Measurements from ENCODE around the gene IYD.
"Not testable (repeated sequence)": the region's sequence is repeated elsewhere in the genome, so short reads cannot be mapped to it uniquely, and the experiment has no call there.

Gene IYD

GRCh38 chr6:150352321-150353296 lies 16.2 kb upstream of the IYD start:
- DNase-seq, result no peak

GRCh38 chr6:150353445-150353844 lies 15.4 kb upstream of the IYD start:
- DNase-seq, result no peak

- DNase-seq, result no peak
Measured at GRCh38 chr6:150354754-150355571, 13.8 kb upstream of the IYD start.

GRCh38 chr6:150355932-150356331 lies 12.9 kb upstream of the IYD start:
- DNase-seq, result no peak

GRCh38 chr6:150361876-150362275 lies 6.9 kb upstream of the IYD start:
- DNase-seq, result no peak

- DNase-seq, result no peak
Measured at GRCh38 chr6:150363733-150364132, 5.1 kb upstream of the IYD start.

- DNase-seq, result no peak
Measured at GRCh38 chr6:150366118-150366778, 2.6 kb upstream of the IYD start.

- no peak for DNase-seq
Measured at GRCh38 chr6:150369408-150369807, 596 bp downstream of the IYD start.

- no peak for DNase-seq
Measured at GRCh38 chr6:150370112-150370511, 1.3 kb downstream of the IYD start.

- DNase-seq, result no peak
Measured at GRCh38 chr6:150371356-150371755, 2.5 kb downstream of the IYD start.

- DNase-seq, result no peak
Measured at GRCh38 chr6:150372051-150372450, 3.2 kb downstream of the IYD start.

- DNase-seq, result no peak
Measured at GRCh38 chr6:150373260-150373701, 4.5 kb downstream of the IYD start.

GRCh38 chr6:150374346-150374745 lies 5.5 kb downstream of the IYD start:
- not testable (repeated sequence) for DNase-seq

- no peak for DNase-seq
Measured at GRCh38 chr6:150377211-150377781, 8.5 kb downstream of the IYD start.

GRCh38 chr6:150380256-150380655 lies 11.4 kb downstream of the IYD start:
- DNase-seq, result no peak

GRCh38 chr6:150382171-150382570 lies 13.4 kb downstream of the IYD start:
- no peak for DNase-seq

GRCh38 chr6:150391414-150391813 lies 22.6 kb downstream of the IYD start:
- DNase-seq, result no peak

- DNase-seq, result no peak
Measured at GRCh38 chr6:150391890-150392289, 23.1 kb downstream of the IYD start.

- DNase-seq, result no peak
Measured at GRCh38 chr6:150392452-150393220, 23.8 kb downstream of the IYD start.

- no peak for DNase-seq
Measured at GRCh38 chr6:150394053-150394898, 25.5 kb downstream of the IYD start.

GRCh38 chr6:150394899-150395295 lies 26.1 kb downstream of the IYD start:
- no peak for DNase-seq

Measured in CD4-positive, alpha-beta T cell treated with Interferon gamma for 1 hour (primary cell).